ENCODE results near the gene VARS2.
A peak's percentile ranks its signal among the peaks of the same experiment; 100 is the strongest.

The VARS2 gene

GRCh38 chr6:30915591-30915946 lies 1.5 kb downstream of the VARS2 start:
- no peak overlapping the region; the same call in 1 of the 2 replicates for H3K9ac ChIP-seq (ENCODE audit: low read length)
- peak overlapping the region; percentile 98; the same call in 1 of the 2 replicates for H3K4me2 ChIP-seq (ENCODE audit: low read depth, low read length)
- no peaks in the 10 kb centered on the region for H3K79me2 ChIP-seq (ENCODE audit: low read length)
- peaks cover 8% of the 10 kb centered on the region; the same call in 1 of the 2 replicates for H3K4me1 ChIP-seq (ENCODE audit: low read length)
- no peaks in the 10 kb centered on the region for H4K20me1 ChIP-seq (ENCODE audit: insufficient read depth, low read length)
- H3K27me3 ChIP-seq (replicated peaks; ENCODE audit: insufficient read depth, low read length), result no peaks in the 10 kb centered on the region
- no peak overlapping the region for H3K4me3 ChIP-seq (ENCODE audit: low read length)
- no peaks in the 10 kb centered on the region for H3K36me3 ChIP-seq (replicated peaks; ENCODE audit: insufficient read depth, low read length)
- H3K9me3 ChIP-seq (replicated peaks; ENCODE audit: insufficient read depth, low read length), result no peaks in the 10 kb centered on the region
- peak; percentile 51 for DNase-seq
- H3F3A ChIP-seq (ENCODE audit: insufficient read depth, low read length), result no peaks in the 10 kb centered on the region; the same call in 1 of the 2 replicates
- no peak overlapping the region for H3K27ac ChIP-seq (ENCODE audit: low read length)
- no peak overlapping the region for H2AFZ ChIP-seq (ENCODE audit: low read length)
- no peaks in the 10 kb centered on the region for H3K9me2 ChIP-seq (replicated peaks; ENCODE audit: insufficient read depth, low read length)
- TF ChIP-seq EZH2 (optimal IDR thresholded peaks at IDR 0.05; ENCODE audit: low read depth, low read length) (no peak), CTCF (IDR thresholded peaks at IDR 0.05; ENCODE audit: low read length) (peak; percentile 66), EZH2phosphoT487 (IDR thresholded peaks at IDR 0.05; ENCODE audit: low read length) (no peak)

GRCh38 chr6:30917041-30917440 lies 3.0 kb downstream of the VARS2 start:
- Histone ChIP-seq H3K4me2 (ENCODE audit: low read depth, low read length) (no peak overlapping the region), H3K9me3 (replicated peaks; ENCODE audit: insufficient read depth, low read length) (no peaks in the 10 kb centered on the region), H3K9me2 (replicated peaks; ENCODE audit: insufficient read depth, low read length) (no peaks in the 10 kb centered on the region), H3K9ac (ENCODE audit: low read length) (no peak overlapping the region), H2AFZ (ENCODE audit: low read length) (no peak overlapping the region), H3F3A (ENCODE audit: insufficient read depth, low read length) (no peaks in the 10 kb centered on the region; the same call in 1 of the 2 replicates), H3K27me3 (replicated peaks; ENCODE audit: insufficient read depth, low read length) (no peaks in the 10 kb centered on the region), H3K27ac (ENCODE audit: low read length) (no peak overlapping the region), H3K4me3 (ENCODE audit: low read length) (no peak overlapping the region), H3K79me2 (ENCODE audit: low read length) (no peaks in the 10 kb centered on the region), H3K4me1 (ENCODE audit: low read length) (peaks cover 8% of the 10 kb centered on the region; the same call in 1 of the 2 replicates), H4K20me1 (ENCODE audit: insufficient read depth, low read length) (no peaks in the 10 kb centered on the region), H3K36me3 (replicated peaks; ENCODE audit: insufficient read depth, low read length) (no peaks in the 10 kb centered on the region)
- no peak for TF ChIP-seq EZH2 (optimal IDR thresholded peaks at IDR 0.05; ENCODE audit: low read depth, low read length)
- no peak for TF ChIP-seq CTCF (IDR thresholded peaks at IDR 0.05; ENCODE audit: low read length)
- no peak for TF ChIP-seq EZH2phosphoT487 (IDR thresholded peaks at IDR 0.05; ENCODE audit: low read length)
- DNase-seq, result no peak

- H3K4me1 ChIP-seq (ENCODE audit: low read length), result peaks cover 8% of the 10 kb centered on the region; the same call in 1 of the 2 replicates
- H3F3A ChIP-seq (ENCODE audit: insufficient read depth, low read length), result no peaks in the 10 kb centered on the region; the same call in 1 of the 2 replicates
- TF ChIP-seq EZH2 (optimal IDR thresholded peaks at IDR 0.05; ENCODE audit: low read depth, low read length) (no peak), CTCF (IDR thresholded peaks at IDR 0.05; ENCODE audit: low read length) (no peak), EZH2phosphoT487 (IDR thresholded peaks at IDR 0.05; ENCODE audit: low read length) (no peak)
- no peaks in the 10 kb centered on the region for H3K9me3 ChIP-seq (replicated peaks; ENCODE audit: insufficient read depth, low read length)
- H3K9me2 ChIP-seq (replicated peaks; ENCODE audit: insufficient read depth, low read length), result no peaks in the 10 kb centered on the region
- H4K20me1 ChIP-seq (ENCODE audit: insufficient read depth, low read length), result no peaks in the 10 kb centered on the region
- H3K79me2 ChIP-seq (ENCODE audit: low read length), result no peaks in the 10 kb centered on the region
- H3K4me3 ChIP-seq (ENCODE audit: low read length), result no peak overlapping the region
- no peak overlapping the region for H3K9ac ChIP-seq (ENCODE audit: low read length)
- H3K36me3 ChIP-seq (replicated peaks; ENCODE audit: insufficient read depth, low read length), result no peaks in the 10 kb centered on the region
- no peak overlapping the region for H3K4me2 ChIP-seq (ENCODE audit: low read depth, low read length)
- no peak overlapping the region for H3K27ac ChIP-seq (ENCODE audit: low read length)
- no peak for DNase-seq
- H2AFZ ChIP-seq (ENCODE audit: low read length), result no peak overlapping the region
- no peaks in the 10 kb centered on the region for H3K27me3 ChIP-seq (replicated peaks; ENCODE audit: insufficient read depth, low read length)
Observed at GRCh38 chr6:30917487-30917886, 3.4 kb downstream of the VARS2 start.

Data from MM.1S (cell line).